ENCODE measurements around the gene KCNMA1.

KCNMA1 gene

GRCh38 chr10:77392236-77392721 is 245.3 kb downstream of the KCNMA1 start:
- no peak for TF ChIP-seq MAX (IDR thresholded peaks at IDR 0.05)
- no peak for TF ChIP-seq TCF12 (IDR thresholded peaks at IDR 0.05; ENCODE audit: low read depth)
- no peak for TF ChIP-seq EGR1 (IDR thresholded peaks at IDR 0.05)
- TF ChIP-seq CEBPB (IDR thresholded peaks at IDR 0.05) = no peak
- TF ChIP-seq EP300 (IDR thresholded peaks at IDR 0.05; ENCODE audit: borderline replicate concordance) = no peak
- no peak for TF ChIP-seq NFIC (IDR thresholded peaks at IDR 0.05)
- TF ChIP-seq FOXM1 (IDR thresholded peaks at IDR 0.05; ENCODE audit: borderline replicate concordance, low read depth) = no peak
- no peak for TF ChIP-seq ZBTB7A (IDR thresholded peaks at IDR 0.05; ENCODE audit: low read depth)
- no peak for TF ChIP-seq CREB1 (IDR thresholded peaks at IDR 0.05; ENCODE audit: low read depth)
- TF ChIP-seq, protein P1, sequence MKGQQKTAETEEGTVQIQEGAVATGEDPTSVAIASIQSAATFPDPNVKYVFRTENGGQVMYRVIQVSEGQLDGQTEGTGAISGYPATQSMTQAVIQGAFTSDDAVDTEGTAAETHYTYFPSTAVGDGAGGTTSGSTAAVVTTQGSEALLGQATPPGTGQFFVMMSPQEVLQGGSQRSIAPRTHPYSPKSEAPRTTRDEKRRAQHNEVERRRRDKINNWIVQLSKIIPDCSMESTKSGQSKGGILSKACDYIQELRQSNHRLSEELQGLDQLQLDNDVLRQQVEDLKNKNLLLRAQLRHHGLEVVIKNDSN (IDR thresholded peaks at IDR 0.05) = no peak

- TF ChIP-seq TEAD4 (IDR thresholded peaks at IDR 0.05) (0 out of 2 replicates have a peak, but pooled peaks have one; percentile 23), RAD21 (IDR thresholded peaks at IDR 0.05; ENCODE audit: low read depth) (peak; percentile 90)
- TF ChIP-seq, protein P1 (IDR thresholded peaks at IDR 0.05) = no peak
Measured at GRCh38 chr10:77391605-77392235, 245.9 kb downstream of the KCNMA1 start.

- no peak for TF ChIP-seq MAX (IDR thresholded peaks at IDR 0.05)
- TF ChIP-seq, protein P2, sequence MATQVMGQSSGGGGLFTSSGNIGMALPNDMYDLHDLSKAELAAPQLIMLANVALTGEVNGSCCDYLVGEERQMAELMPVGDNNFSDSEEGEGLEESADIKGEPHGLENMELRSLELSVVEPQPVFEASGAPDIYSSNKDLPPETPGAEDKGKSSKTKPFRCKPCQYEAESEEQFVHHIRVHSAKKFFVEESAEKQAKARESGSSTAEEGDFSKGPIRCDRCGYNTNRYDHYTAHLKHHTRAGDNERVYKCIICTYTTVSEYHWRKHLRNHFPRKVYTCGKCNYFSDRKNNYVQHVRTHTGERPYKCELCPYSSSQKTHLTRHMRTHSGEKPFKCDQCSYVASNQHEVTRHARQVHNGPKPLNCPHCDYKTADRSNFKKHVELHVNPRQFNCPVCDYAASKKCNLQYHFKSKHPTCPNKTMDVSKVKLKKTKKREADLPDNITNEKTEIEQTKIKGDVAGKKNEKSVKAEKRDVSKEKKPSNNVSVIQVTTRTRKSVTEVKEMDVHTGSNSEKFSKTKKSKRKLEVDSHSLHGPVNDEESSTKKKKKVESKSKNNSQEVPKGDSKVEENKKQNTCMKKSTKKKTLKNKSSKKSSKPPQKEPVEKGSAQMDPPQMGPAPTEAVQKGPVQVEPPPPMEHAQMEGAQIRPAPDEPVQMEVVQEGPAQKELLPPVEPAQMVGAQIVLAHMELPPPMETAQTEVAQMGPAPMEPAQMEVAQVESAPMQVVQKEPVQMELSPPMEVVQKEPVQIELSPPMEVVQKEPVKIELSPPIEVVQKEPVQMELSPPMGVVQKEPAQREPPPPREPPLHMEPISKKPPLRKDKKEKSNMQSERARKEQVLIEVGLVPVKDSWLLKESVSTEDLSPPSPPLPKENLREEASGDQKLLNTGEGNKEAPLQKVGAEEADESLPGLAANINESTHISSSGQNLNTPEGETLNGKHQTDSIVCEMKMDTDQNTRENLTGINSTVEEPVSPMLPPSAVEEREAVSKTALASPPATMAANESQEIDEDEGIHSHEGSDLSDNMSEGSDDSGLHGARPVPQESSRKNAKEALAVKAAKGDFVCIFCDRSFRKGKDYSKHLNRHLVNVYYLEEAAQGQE (IDR thresholded peaks at IDR 0.05; ENCODE audit: low read depth) = no peak
- TF ChIP-seq EGR1 (IDR thresholded peaks at IDR 0.05) = no peak
- TF ChIP-seq TCF12 (IDR thresholded peaks at IDR 0.05; ENCODE audit: low read depth) = no peak
- no peak for TF ChIP-seq YY1 (IDR thresholded peaks at IDR 0.05; ENCODE audit: low read depth)
- TF ChIP-seq CEBPB (IDR thresholded peaks at IDR 0.05) = no peak
- no peak for TF ChIP-seq TAF1 (IDR thresholded peaks at IDR 0.05; ENCODE audit: low read depth)
- no peak for TF ChIP-seq RAD21 (IDR thresholded peaks at IDR 0.05; ENCODE audit: low read depth)
- TF ChIP-seq, protein P1 (IDR thresholded peaks at IDR 0.05) = no peak
- no peak for TF ChIP-seq ZBTB7A (IDR thresholded peaks at IDR 0.05; ENCODE audit: low read depth)
- TF ChIP-seq EP300 (IDR thresholded peaks at IDR 0.05; ENCODE audit: borderline replicate concordance) = no peak
- no peak for TF ChIP-seq NFIC (IDR thresholded peaks at IDR 0.05)
- TF ChIP-seq CREB1 (IDR thresholded peaks at IDR 0.05; ENCODE audit: low read depth) = no peak
- TF ChIP-seq FOXM1 (IDR thresholded peaks at IDR 0.05; ENCODE audit: borderline replicate concordance, low read depth) = no peak
- TF ChIP-seq TEAD4 (IDR thresholded peaks at IDR 0.05) = no peak
Measured at GRCh38 chr10:77390481-77390891, 247.1 kb downstream of the KCNMA1 start.

DNA sequence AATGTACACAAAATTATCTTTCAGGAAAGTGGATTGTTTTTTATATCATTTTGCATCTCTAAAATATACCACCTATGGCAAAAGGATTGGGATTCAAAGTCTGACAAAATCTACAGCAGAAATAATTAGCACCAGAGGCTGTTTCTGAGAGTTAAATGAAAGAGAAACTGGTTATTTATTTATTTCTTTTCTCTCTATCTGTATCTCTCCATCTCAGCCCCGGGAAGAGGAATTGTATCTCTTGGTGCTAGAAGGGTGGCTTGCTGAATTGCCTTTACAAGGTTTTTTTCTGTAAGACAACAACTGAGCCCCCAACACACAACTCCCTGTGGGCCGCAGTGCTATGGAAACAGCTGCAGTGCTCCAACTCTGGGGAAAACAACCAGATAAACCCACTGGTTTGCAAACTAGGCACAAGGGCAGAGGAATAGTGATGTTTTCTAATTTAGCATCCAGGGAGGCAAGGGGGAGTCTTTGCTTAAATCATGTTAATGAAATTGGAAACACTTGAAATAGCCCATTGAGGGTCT is 249.0 kb downstream of the KCNMA1 start:
- TF ChIP-seq EGR1 (IDR thresholded peaks at IDR 0.05) (no peak), TCF12 (IDR thresholded peaks at IDR 0.05; ENCODE audit: low read depth) (no peak), TAF1 (IDR thresholded peaks at IDR 0.05; ENCODE audit: low read depth) (no peak), FOXM1 (IDR thresholded peaks at IDR 0.05; ENCODE audit: borderline replicate concordance, low read depth) (no peak), EP300 (IDR thresholded peaks at IDR 0.05; ENCODE audit: borderline replicate concordance) (no peak), YY1 (IDR thresholded peaks at IDR 0.05; ENCODE audit: low read depth) (no peak)
- TF ChIP-seq, protein P1 (IDR thresholded peaks at IDR 0.05) = no peak

- no peak for TF ChIP-seq EGR1 (IDR thresholded peaks at IDR 0.05)
- TF ChIP-seq, protein P2 (IDR thresholded peaks at IDR 0.05; ENCODE audit: low read depth) = no peak
- TF ChIP-seq RAD21 (IDR thresholded peaks at IDR 0.05; ENCODE audit: low read depth) = no peak
- TF ChIP-seq TAF1 (IDR thresholded peaks at IDR 0.05; ENCODE audit: low read depth) = no peak
- TF ChIP-seq, protein P1 (IDR thresholded peaks at IDR 0.05) = no peak
Measured at GRCh38 chr10:77387247-77387646, 250.4 kb downstream of the KCNMA1 start.

Measured in Ishikawa (cell line).